GM19035 (cell line): ENCODE results near the gene CAMK1G.
A peak's percentile ranks its signal among the peaks of the same experiment; 100 is the strongest.

Source experiments
- ATAC-seq: cut with Tn5 transposase; IDR thresholded peaks from one replicate; pipeline ENCODE4 v1.9.1; 2021; ENCODE audit not compliant: unreplicated experiment

CAMK1G gene

GRCh38 chr1:209633335-209633997 is 50.0 kb downstream of the CAMK1G start:
- ATAC-seq, result no peak

- no peak for ATAC-seq
These were observed 50.7 kb downstream of the CAMK1G start for GRCh38 chr1:209634005-209634737.

DNA sequence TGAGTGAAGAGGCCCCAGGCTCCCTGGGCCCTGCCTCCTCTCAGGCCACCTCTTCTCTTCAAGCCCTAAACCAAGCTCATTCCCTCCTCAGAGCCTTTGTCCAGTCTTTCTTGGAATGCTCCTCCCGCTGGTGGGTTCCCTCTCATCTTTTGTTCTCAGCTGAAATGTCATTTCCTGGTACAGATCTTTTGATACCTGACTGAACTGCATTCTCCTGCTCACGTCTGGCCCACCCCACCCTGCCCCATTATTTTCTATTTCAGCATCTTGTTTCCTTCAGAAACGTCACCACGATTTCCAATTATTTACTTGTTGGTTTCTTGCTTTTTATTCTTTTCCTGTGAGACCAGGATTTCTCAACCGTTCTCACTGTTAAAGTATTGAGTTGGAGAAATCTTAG is 52.3 kb downstream of the CAMK1G start:
- no peak for ATAC-seq

GRCh38 chr1:209641832-209642172 is 58.3 kb downstream of the CAMK1G start:
- ATAC-seq, result no peak

- ATAC-seq, result no peak
These were observed 59.3 kb downstream of the CAMK1G start for GRCh38 chr1:209642816-209643215.

DNA sequence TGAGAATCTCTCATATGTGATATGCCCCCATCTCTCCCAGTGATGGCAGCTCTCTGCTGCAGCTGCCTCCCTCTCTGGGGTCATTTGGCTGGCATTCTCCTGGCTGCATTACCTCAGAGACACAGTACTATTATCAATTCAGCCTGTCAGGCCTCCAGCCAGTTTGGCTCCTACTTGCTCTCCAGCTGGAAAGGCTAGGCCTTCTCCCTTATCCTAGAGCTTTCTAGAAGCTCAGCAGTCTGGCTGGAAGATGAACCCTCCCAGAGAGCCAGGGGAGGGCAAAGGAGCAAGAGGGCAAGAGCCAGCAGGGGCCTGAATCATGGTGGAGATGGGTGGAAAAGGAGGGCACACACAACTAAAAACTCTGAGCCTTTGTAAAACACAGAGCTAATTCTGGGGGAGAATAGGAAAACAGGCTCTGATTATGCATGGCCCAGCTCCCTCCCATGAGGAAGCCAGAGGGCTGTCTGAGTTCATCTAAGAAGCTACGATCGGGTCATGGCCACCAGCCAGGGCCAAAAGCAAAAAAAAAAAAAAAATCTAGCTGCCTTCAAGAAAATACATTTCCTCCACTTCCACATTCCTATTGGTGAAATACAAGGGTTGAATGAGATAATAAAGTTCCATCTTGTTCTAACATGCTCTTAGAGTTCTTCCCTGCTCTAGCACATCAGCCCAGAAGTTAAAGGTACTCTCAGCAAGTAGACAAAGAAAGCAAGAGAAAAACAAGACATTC is 59.9 kb downstream of the CAMK1G start:
- no peak for ATAC-seq

DNA sequence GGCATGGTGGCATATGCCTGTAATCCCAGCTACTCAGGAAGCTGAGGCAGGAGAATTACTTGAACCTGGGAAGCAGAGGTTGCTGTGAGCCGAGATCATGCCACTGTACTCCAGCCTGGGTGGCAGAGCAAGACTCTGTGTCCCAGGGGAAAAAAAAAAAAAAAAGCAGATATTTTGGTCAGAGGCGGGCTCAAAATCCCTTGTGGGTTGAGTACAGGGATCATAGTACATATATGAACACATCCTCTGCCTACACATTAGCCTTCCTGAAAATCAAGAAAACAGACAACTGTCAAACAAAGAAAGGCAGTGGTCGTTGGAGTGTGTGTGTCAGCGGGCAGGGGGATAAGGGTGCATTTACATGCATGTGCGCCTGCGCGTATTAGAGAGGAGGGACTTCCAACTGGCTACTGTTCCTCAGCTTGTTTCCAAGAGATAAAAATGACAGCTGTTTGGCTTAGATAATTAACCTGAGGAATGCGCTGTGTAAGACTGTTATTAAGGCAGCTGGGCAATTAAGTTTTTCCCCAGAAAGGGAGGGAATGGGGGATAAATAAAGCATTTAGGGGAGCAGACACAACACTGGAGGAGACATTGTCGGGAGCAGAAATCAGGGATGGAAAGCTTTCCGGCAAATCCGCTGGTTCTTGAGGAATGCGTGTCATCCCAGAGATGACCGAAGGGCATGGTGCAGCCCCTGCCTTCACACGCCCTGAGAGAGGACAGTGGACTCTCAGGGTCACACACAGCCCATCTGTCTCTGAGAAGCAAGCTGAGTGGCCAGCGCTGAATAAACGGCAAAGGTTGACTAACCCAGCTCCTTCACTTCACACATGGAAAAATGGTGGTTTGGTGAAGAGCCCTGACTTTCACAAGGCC is 62.3 kb downstream of the CAMK1G start:
- no peak for ATAC-seq

GRCh38 chr1:209646558-209646957 is 63.0 kb downstream of the CAMK1G start:
- ATAC-seq, result no peak

- ATAC-seq, result no peak
These were observed 63.6 kb downstream of the CAMK1G start for GRCh38 chr1:209647156-209647555.

GRCh38 chr1:209648346-209648745 is 64.8 kb downstream of the CAMK1G start:
- ATAC-seq, result no peak

DNA sequence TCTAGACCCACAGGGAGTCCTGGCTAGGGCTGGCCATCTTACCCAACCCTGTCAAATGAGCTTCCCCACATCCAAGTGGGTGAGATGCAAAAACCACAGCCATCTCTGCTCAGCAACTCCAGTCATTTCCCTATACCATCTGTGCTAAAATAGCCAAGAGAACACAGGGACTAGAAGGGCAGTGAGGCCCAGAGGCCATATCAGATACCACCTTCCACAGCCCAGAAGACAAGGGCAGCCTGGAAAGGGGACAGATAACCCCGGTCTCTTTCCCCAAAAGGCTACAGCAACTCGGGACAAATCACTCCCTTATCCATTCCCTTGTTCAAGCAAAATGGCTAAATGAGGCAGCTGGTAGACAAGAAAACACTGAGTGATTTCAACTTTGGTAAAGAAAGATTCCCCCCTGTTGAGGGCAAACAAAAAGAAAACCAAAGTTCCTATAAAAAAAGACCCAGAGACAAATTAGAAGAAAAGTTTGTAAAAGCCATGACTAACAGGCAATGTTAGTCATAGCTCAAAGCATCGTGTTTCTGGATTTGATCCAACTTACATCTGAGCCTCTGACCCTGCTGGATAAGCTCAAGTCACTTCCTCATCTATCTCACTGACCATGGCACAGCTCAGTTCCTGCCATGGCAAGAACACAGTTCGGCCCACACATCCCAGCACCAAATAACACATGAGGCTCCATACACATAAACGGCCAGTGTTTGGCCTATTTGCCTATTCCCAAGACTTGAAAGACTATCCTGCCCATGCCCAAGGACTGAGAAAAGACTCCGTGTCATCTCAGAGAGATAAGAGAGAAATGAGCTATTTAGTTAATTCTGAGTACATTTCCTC is 65.6 kb downstream of the CAMK1G start:
- no peak for ATAC-seq

- ATAC-seq, result no peak
These were observed 66.9 kb downstream of the CAMK1G start for GRCh38 chr1:209650454-209650853.

DNA sequence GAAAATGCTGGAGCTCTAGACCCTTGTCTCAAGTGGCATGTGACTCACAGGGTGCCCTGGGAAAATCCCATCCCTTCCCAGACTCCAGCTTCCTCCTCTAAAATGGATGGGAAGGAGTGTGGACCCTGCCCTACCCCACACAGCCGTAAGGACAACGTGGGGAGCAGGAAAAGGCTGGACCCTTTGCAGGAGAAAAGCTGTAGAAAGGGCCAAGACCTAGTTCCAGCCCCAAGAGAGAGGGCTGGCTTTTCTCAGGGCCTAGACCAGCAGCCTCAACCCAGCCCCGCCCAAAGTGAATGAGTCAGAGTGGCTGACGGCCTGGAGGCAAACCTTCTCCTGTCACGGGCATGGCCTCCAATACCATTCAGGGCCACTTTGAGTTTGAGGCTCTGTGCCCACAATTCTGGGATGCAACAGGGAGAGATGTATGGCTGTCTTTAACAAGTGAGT is 67.6 kb downstream of the CAMK1G start:
- ATAC-seq, result peak; percentile 58

DNA sequence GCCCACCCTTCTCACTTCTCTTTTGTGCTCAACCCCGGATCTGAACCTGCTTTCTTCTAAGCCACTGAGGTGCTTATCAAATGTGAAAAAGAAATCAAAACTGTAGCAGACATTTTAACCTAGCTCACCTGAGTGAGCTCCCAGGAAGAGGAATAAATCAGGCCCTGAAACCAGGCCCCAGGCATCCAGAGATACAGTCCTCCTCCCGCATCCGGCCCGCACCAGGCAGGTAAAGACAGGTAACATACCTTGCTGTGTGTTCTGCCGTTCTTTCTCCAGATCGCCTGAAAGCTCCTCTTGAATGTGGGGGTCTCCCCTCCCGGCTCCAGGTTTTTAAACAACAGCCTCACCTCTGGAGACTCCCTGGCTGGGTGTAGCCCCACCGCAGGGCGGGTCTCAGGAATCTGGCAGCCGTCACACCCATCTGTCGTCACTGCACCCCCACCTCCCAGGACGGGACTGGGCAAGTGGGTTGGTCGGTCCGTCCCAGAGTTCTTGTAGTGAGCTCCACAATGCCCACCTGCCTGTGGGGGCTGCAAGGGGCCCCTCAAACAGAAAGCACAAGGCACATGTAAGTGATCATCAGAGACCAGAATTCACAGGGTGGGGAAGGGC is 68.7 kb downstream of the CAMK1G start, which contains the start of gene LAMB3:
Gene LAMB3 (minus strand): TSS at position 305 of the 615 bp plus-strand sequence. CDS start 1,481 bp downstream, outside the sequence.
- ATAC-seq, result no peak

GRCh38 chr1:209652873-209653401 is 69.4 kb downstream of the CAMK1G start:
- ATAC-seq, result no peak

- no peak for ATAC-seq
These were observed 70.4 kb downstream of the CAMK1G start for GRCh38 chr1:209653915-209654351.

GRCh38 chr1:209655411-209656231 is 72.1 kb downstream of the CAMK1G start:
- no peak for ATAC-seq

DNA sequence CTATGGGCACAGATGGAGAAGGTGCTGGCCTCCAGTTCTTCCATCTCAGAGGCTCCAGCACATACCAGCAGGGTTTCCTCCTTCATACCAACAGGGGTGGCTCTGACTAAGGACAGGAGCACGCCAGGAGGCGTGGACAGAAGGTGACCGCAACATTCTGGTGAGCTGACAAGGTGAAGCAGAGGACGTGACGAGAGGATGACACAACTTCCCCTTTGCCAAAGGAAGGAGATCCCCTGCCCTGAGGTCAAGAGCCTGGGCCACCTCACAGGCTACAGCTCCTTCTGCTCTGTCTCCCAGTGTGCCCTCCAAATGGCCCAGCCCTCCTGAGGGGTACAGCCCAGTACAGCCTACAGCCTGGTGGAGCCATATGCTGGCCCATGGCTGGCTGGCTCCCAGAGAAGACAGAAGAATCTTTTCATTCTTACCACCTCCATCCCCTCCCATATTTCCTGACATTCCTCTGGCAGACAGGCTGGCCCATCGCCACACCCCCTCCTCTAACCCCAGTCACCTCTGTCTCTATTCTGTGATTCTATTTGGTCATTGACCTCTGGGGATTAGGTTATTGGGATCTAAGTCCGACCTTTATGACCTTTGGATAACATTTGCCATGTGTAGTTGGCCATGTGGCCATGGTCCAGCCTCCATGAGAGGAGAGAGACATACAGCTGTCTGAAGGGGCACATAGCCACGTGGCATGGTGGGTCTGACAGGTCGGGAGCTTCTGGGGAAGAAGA is 73.8 kb downstream of the CAMK1G start:
- peak; percentile 63 for ATAC-seq
